ENCODE data around the gene ODC1. TPM values are rescaled to one million over a fixed set of nuclear protein-coding genes. Genes with fewer than 3 reads are reported as not detected.

Gene ODC1
- total RNA-seq, 4 donors from 2014 or later: 105 to 142 (median 121) TPM

DNA sequence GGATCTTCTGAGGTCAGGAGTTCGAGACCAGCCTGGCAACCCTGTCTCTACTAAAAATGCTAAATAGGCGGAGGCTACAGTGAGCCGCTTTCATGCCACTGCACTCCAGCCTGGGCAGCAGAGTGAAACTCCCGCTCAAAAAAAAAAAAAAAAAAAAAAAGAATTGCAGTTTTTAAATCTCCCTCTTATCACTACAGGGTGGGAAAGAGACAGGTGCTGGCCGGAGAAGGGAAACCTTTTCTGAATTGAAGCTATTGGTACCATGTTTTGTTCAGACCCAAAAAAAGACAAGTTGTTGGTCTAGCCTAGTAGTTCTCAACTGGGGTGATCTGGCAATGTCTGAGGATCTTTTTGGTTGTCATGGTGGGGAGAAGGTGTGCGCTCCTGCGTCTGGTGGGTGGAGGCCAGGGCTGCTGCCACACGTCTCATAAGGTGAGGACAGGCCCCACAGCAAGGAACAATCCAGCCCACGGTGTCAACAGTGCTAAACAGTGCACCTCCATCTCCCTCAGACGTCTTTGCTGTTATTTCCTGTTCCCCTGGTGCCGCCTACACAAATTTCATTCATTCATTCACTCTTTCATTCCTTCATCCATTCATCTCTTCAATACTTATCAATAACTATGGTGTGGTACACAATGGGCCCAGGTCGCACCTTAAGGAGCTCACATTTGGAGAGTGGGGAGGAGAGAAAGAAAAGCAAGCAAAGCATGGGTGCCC, 28.8 kb upstream of the ODC1 start:
- 91% methylated on average over 12 of the region's 12 CpGs for WGBS
- no peak overlapping the region for H3K27ac ChIP-seq (replicated peaks in 1 of 4)
- intact Hi-C loops (cut with DNase I): no loop called here
- no peak for DNase-seq (ENCODE audit: extremely low spot score)
- H3K4me1 ChIP-seq: no peaks in the 10 kb centered on the region
- TF ChIP-seq, protein P1, sequence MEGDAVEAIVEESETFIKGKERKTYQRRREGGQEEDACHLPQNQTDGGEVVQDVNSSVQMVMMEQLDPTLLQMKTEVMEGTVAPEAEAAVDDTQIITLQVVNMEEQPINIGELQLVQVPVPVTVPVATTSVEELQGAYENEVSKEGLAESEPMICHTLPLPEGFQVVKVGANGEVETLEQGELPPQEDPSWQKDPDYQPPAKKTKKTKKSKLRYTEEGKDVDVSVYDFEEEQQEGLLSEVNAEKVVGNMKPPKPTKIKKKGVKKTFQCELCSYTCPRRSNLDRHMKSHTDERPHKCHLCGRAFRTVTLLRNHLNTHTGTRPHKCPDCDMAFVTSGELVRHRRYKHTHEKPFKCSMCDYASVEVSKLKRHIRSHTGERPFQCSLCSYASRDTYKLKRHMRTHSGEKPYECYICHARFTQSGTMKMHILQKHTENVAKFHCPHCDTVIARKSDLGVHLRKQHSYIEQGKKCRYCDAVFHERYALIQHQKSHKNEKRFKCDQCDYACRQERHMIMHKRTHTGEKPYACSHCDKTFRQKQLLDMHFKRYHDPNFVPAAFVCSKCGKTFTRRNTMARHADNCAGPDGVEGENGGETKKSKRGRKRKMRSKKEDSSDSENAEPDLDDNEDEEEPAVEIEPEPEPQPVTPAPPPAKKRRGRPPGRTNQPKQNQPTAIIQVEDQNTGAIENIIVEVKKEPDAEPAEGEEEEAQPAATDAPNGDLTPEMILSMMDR (IDR thresholded peaks at IDR 0.05): no peak
- TF ChIP-seq POLR2AphosphoS5 (IDR thresholded peaks at IDR 0.05) (no peak), EP300 (IDR thresholded peaks at IDR 0.05) (no peak), POLR2A (IDR thresholded peaks at IDR 0.05; ENCODE audit: low read depth) (no peak)
- H3K4me3 ChIP-seq: no peak overlapping the region
- peaks cover 0 to 7% (median 0%) of the 10 kb centered on the region in 4 donors for H3K27me3 ChIP-seq
- H3K9me3 ChIP-seq: no peaks in the 10 kb centered on the region
- H3K36me3 ChIP-seq: no peaks in the 10 kb centered on the region

DNA sequence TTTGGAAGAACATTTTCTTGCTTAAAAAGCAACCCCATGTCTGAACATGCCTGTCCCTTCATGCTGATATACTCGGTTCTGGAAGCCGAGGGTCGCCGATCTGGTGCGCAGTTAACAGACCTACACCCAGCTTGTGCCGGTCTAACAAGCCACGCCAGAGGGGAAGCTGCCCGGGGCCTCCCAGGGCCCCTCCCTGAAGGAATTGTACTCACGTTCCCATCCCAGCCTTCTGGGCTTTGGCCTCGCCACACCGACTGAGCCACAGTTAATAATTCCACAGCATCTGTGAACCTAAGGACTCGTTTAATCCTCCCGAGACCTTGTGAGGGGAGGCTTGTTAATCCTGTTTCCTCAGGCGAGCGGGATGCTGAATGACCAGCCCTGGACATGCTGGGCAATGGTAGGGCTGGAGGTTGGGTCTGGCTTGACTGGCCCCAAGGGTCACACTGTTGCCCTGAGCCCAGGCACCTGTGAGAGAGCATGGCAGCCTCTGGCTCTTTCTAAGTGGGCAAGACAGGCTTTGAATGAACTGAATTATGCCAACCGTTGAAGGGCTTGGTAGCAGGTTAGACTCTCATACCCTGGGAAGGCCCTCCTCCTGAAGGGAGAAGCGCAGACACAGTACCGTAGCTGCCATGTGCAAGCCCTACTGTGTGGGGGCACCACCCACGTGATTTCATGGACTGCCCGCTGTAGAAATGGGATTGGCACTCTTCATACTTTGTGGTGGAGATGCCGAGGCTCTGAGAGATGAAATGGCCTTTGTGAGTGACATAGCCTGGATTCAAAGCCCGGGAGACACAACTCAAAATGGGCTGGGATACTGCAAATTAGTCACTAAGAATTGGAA, 27.9 kb upstream of the ODC1 start:
- Histone ChIP-seq H3K4me3 (no peak overlapping the region), H3K27me3 (no peaks in the 10 kb centered on the region), H3K27ac (replicated peaks in 1 of 4) (no peak overlapping the region), H3K36me3 (no peaks in the 10 kb centered on the region), H3K4me1 (no peaks in the 10 kb centered on the region), H3K9me3 (no peaks in the 10 kb centered on the region)
- DNase-seq (ENCODE audit: extremely low spot score): no peak
- 88% methylated on average over 19 of the region's 22 CpGs for WGBS
- intact Hi-C loops (cut with DNase I): no loop called here
- TF ChIP-seq, protein P1 (IDR thresholded peaks at IDR 0.05): no peak
- no peak for TF ChIP-seq EP300 (IDR thresholded peaks at IDR 0.05)
- no peak for TF ChIP-seq POLR2AphosphoS5 (IDR thresholded peaks at IDR 0.05)
- no peak for TF ChIP-seq POLR2A (IDR thresholded peaks at IDR 0.05; ENCODE audit: low read depth)

DNA sequence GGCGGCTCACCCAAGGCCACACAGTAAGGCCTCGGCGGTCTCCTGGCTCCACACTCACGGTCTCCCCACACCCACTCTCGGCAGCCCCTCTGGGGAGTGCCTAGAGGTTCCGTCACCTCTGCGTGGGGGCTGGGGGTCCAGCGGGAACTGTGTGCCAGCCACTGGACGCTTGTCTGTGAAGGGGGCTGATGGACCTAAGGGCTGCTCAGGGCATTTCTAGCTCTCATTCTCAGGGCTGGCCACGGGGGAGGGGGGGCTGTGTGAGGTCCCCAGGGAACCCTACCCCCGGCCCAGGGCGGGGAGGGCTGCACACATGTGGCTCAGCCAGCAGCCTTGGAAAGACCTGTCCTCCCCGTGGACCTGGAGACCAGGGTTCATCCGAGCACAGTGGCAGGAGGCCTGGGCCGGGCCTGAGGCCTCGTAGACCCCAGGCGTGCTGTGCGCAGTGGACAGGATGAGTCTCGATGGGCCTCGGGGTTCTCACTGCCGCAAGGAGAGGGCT, 27.1 kb upstream of the ODC1 start:
- H3K36me3 ChIP-seq: no peaks in the 10 kb centered on the region
- H3K9me3 ChIP-seq: no peaks in the 10 kb centered on the region
- intact Hi-C loops (cut with DNase I): no loop called here
- H3K4me3 ChIP-seq: no peak overlapping the region
- no peaks in the 10 kb centered on the region for H3K27me3 ChIP-seq
- no peaks in the 10 kb centered on the region for H3K4me1 ChIP-seq
- 76% methylated on average over 9 of the region's 21 CpGs for WGBS
- no peak overlapping the region for H3K27ac ChIP-seq (replicated peaks in 1 of 4)
- DNase-seq (ENCODE audit: extremely low spot score): no peak
- no peak for TF ChIP-seq EP300 (IDR thresholded peaks at IDR 0.05)
- TF ChIP-seq, protein P1 (IDR thresholded peaks at IDR 0.05): no peak
- TF ChIP-seq POLR2AphosphoS5 (IDR thresholded peaks at IDR 0.05): no peak
- TF ChIP-seq POLR2A (IDR thresholded peaks at IDR 0.05; ENCODE audit: low read depth): no peak

DNA sequence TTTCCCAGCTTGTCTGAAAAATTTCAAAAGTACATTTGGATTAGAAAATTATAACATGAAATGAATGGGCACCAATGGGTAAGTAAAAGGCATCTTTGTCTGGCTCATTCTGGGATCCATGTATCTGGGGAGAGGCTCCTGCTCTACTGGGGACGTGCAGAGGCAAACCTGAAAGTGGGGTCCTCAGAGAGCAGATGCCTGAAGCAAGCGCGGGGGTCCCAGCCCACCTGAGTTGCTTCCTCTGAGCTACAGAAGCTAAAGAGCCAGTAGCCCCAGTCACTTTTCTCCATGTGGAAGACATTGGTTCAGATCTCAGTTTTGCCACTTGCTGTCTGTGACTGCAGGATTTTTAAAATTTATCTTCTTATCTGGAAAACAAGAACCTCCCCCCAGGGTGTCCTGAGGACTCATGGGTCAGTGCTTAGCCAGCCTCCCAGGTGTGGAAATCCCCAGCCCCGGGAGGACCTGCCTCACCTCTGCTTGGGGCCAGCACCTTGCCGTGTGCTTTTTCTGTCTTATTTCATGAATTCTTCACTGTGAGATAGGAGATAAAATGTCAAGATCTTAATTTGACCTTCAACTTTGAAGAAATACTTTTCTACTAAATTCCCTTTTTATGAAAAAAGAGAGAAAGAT, 25.1 kb upstream of the ODC1 start:
- H3K4me3 ChIP-seq: no peak overlapping the region

More for the DNA sequence above, 25.1 kb upstream of the ODC1 start:
- H3K36me3 ChIP-seq: no peaks in the 10 kb centered on the region
- no peaks in the 10 kb centered on the region for H3K9me3 ChIP-seq
- H3K27me3 ChIP-seq: no peaks in the 10 kb centered on the region
- TF ChIP-seq EP300 (IDR thresholded peaks at IDR 0.05): no peak
- TF ChIP-seq, protein P1 (IDR thresholded peaks at IDR 0.05): no peak
- no peak for TF ChIP-seq POLR2AphosphoS5 (IDR thresholded peaks at IDR 0.05)
- TF ChIP-seq POLR2A (IDR thresholded peaks at IDR 0.05; ENCODE audit: low read depth): no peak
- no peaks in the 10 kb centered on the region for H3K4me1 ChIP-seq
- intact Hi-C loops (cut with DNase I): no loop called here
- H3K27ac ChIP-seq (replicated peaks in 1 of 4): no peak overlapping the region
- 87% methylated on average over 5 of the region's 5 CpGs for WGBS
- DNase-seq (ENCODE audit: extremely low spot score): no peak

All from esophagus muscularis mucosa (tissue), 4 donors.